Subcutaneous adipose tissue (tissue), 4 donors: Measurements from ENCODE around the gene CILP2. TPM values are rescaled to one million over a fixed set of nuclear protein-coding genes. Genes with fewer than 3 reads are reported as not detected.

Source experiments
- total RNA-seq, 4 donors: library from RNA; depleted of rRNA; stranded (reverse); fragments of >200 nt; gene quantifications; one replicate each; pipeline ENCODE4 v1.1.0, GENCODE V29; 2016
- TF ChIP-seq, protein P1 (sequence below): fragments of 450-650 bp; IDR thresholded peaks from one replicate; pipeline ENCODE4 v1.5.1; 2016; ENCODE audit warnings: low read depth, mild to moderate bottlenecking, control low read depth, antibody characterized with exemption, moderate library complexity

CILP2 gene
- total RNA-seq, 4 donors from 2014 or later: 0.38 to 0.85 TPM; not detected in 2

DNA sequence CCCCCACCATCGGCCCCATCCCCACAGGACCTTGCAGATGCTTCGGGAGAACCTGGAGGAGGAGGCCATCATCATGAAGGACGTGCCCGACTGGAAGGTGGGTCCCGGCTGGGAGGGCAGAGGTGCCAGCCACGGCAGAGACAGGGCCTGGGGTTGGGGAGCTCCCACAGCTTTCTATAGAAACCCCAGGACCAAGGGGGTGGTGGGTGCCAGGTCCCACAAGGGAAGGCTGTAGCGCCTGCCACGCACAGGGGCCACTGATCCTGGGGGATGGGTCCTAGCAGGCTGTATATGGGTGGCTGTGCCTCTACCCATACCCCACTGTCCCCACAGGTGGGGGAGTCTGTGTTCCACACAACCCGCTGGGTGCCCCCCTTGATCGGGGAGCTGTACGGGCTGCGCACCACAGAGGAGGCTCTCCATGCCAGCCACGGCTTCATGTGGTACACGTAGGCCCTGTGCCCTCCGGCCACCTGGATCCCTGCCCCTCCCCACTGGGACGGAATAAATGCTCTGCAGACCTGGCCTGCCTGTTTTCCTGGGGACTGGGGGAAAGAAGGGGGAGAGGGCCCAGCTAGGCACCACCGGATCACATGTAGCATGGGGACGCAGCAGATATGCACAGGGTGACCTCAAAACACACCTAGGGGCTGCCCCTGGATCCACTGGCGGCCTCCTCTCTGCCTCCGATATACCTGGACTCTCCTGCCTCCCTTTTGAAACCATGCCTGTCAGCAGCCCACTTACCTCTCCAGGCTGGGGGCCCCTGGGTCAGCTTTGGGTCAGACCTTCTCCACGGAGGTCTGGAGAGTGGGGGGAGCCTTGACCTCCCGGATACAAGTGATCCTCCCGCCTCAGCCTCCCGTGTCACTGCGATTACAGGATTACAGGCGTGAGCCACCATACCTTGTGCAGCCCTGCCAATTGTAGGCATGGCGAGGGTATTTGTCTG, 10.1 kb upstream of the CILP2 start:
- TF ChIP-seq, protein P1, sequence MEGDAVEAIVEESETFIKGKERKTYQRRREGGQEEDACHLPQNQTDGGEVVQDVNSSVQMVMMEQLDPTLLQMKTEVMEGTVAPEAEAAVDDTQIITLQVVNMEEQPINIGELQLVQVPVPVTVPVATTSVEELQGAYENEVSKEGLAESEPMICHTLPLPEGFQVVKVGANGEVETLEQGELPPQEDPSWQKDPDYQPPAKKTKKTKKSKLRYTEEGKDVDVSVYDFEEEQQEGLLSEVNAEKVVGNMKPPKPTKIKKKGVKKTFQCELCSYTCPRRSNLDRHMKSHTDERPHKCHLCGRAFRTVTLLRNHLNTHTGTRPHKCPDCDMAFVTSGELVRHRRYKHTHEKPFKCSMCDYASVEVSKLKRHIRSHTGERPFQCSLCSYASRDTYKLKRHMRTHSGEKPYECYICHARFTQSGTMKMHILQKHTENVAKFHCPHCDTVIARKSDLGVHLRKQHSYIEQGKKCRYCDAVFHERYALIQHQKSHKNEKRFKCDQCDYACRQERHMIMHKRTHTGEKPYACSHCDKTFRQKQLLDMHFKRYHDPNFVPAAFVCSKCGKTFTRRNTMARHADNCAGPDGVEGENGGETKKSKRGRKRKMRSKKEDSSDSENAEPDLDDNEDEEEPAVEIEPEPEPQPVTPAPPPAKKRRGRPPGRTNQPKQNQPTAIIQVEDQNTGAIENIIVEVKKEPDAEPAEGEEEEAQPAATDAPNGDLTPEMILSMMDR: no peak

DNA sequence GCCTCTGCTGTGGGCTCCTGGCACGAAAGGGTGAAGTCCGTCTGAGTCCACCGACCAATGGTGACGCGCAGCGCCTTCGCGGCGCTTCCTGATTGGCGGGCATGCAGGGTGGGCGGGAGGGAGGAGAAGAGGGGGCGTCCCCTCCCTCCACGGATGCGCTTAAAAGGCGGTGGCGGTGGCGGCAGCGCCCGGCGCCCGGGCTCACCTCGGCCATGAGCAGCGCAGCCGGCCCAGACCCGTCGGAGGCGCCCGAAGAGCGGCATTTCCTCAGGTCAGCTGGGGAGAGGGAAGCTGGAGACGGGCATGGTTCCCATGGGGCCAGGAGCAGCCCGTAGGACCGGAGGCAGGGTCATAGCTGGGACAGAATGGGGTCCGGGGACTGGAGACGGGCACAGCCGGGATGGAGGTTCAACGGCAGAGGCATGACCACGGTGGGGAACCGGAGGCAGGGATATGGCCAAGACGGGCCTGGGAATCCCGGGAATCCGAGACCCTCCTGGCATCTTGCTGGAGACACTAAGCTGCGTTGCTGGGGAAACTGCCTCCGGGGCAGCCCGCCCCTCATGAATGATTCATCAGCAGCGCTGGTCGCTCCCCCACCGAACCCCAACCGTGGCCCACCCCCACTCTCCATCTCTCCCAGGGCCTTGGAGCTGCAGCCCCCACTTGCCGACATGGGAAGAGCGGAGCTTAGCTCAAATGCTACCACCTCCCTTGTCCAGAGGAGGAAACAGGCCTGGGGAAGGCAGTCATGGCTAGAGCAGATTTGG, 9.2 kb upstream of the CILP2 start, which contains the start of gene YJEFN3:
YJEFN3 (plus strand) TSS at position 191 of the 770 bp plus-strand sequence; CDS start at position 213, 22 bp downstream.
- TF ChIP-seq, protein P1: no peak

DNA sequence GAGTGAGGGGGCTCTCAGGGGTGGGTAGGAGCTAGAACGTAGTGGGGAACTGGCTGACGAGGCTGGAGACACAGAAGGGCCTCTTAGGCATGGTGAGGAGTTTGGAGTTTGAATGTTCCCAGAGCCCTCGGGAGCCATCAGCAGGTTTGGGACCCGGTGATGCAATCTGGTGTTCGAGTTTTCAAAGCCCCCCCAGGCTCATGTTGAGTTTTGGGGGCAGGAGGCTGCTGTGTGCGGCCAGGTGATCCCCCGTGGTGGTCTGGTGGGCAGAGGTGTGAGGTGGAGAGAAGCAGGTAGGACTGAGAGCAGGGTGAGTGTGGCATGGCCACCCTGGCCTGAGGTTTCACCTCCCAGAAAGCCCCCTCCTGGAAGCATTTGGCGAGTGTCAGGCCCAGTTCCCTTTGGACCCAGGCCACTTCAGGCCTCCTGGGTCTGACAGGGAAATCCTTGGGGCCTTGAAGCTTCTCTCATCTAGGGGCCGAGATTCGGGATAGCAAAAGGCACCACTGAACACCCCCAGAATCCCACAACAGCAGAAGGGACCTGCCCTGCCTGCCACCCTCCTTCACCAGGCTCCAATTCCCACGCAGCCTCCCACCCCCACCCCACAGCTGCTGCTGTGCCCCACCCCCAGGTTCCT, 8.2 kb upstream of the CILP2 start:
- TF ChIP-seq, protein P1: no peak

DNA sequence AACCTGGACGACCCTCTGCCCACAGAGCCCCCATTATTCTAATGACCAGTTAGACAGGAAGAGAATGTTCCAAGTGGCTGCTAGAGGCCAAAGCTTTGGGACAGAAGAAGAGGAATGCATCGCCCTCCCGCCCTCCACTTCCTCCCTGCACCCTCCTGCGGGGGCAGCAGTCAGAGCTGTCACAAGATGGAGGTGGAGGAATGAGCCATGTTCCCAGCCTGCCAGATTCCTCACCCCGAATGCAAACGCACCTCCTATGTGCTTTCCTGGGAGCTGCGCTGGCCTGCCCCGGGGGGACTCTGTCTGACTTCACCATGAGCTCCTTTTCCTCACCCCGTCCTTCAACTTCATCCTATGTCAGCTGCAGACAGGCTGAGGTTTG, 7.7 kb upstream of the CILP2 start:
- TF ChIP-seq, protein P1: no peak

DNA sequence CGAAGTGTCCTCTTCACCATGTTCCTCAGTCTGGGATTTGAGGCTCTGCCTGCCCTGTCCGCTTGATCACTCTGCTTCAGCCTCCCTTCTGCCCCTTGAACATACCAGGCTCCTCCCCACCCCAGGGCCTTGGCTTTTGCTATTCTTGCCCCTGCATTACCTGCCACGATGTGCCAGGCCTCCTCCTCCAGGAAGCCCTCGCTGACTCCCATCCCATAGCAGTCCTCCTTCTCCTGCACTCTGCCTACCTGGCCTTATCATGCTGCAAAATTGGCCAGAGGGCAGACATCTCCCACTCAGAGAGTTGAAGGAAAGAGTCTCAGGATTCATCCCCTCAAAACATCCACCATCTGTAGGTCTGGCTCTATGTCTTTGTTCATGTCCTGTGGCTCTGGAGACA, 7.2 kb upstream of the CILP2 start:
- TF ChIP-seq, protein P1: no peak

DNA sequence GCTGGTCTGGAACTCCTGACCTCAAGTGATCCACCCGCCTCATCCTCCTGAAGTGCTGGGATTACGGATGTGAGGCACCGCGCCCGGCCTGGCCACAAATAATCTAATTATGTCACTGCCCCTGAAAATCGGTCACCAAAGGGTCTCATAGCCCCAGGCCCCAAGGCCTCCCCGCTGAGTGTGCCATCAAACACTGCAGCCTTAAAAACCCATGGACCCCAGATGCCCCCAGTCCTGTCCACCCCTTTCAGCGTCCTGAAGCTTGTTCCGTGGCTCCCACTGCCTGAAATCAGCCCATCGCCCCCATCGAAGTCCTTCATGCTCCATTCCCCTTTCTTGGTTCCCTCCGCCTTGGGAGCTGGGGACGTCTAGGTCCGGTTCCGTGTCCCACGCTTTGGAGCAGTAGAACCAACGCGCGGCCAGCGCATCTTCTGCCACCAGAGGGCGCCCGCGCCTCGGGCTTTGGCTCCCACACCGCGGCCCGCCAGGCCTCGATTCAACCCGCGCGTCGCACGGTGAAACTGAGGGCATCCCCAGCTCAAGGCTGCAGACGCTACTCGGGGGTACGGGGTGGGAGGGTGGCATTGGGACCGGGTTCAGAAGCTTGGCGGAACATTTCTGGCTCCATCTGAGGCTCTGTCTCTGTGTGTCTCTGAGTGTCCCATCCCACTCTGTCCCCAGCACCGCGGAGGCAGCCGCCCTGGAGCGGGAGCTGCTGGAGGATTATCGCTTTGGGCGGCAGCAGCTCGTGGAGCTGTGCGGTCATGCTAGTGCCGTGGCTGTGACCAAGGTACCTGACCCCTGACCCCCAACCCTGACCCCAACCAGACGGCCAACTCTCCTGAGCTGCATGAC, 5.9 kb upstream of the CILP2 start:
- TF ChIP-seq, protein P1: no peak
